ENCODE data around the gene SMAD6.

SMAD6 gene

DNA sequence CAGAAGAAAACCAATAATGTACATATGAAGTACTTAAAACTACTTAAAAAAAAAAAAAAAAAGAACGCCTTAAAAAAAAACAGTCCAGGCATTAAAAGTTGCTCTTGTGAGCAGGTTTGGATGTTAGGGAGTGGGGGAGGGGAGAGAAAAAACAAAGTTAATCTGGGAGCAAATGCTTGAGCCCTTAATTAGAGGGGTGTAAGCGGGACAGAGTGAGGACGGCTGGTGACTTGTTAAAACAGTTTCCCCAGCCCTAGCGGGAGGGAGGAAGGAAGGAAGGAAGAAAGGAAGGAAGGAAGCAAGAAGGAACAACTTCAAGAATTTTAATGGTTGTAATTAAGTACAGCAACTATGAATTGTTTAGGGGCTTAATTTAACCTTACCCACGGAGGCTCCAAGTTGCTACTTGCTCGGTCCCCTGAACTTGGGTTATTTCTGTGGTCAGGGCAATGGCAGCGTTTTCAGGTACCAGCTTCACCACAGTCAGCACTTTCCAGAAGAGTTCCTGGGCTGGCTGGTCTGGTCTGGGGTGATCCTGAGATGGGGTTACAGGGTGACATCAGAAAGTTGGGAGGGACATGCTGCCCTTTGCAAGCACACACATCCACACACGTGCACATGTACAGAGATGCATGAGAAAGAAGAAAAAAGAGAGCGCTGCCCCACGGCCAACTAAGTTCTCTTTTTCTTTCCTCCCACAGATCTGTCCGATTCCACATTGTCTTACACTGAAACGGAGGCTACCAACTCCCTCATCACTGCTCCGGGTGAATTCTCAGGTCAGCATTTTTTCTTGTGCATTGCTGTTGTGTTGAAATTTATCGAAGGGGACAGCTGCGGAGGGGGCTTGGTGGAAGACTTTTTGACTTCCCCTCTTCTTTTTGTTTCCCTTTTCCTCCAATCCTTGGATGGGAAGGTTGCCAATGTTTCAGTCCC lies 14.0 kb downstream of the SMAD6 start:
- no peak overlapping the region for H3K4me3 ChIP-seq (replicated peaks; ENCODE audit: low read depth, low read length)
- DNase-seq (ENCODE audit: low read depth), result no peak
- TF ChIP-seq, protein P1, sequence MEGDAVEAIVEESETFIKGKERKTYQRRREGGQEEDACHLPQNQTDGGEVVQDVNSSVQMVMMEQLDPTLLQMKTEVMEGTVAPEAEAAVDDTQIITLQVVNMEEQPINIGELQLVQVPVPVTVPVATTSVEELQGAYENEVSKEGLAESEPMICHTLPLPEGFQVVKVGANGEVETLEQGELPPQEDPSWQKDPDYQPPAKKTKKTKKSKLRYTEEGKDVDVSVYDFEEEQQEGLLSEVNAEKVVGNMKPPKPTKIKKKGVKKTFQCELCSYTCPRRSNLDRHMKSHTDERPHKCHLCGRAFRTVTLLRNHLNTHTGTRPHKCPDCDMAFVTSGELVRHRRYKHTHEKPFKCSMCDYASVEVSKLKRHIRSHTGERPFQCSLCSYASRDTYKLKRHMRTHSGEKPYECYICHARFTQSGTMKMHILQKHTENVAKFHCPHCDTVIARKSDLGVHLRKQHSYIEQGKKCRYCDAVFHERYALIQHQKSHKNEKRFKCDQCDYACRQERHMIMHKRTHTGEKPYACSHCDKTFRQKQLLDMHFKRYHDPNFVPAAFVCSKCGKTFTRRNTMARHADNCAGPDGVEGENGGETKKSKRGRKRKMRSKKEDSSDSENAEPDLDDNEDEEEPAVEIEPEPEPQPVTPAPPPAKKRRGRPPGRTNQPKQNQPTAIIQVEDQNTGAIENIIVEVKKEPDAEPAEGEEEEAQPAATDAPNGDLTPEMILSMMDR (IDR thresholded peaks at IDR 0.05; ENCODE audit: low read length, missing control alignments), result no peak

DNA sequence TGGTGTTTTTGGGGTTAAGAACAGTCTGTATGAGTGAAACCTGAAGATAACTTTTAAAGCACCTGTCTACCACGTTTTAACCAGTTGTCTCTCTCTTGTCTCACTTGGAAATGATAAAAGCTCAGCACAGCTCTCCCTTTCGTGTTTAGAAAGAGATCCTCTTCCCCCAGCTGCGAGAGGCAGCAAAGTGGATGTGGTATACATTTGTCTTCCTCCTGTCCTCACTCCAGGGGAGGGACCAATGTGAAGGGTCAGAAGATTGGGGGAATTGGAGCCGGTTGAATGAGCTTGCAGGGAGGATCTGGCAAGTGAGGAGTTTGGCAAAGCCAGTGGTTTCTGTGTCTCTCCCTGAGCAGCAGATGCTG lies 14.6 kb downstream of the SMAD6 start:
- no peak for DNase-seq (ENCODE audit: low read depth)
- TF ChIP-seq, protein P1 (IDR thresholded peaks at IDR 0.05; ENCODE audit: low read length, missing control alignments), result no peak

DNA sequence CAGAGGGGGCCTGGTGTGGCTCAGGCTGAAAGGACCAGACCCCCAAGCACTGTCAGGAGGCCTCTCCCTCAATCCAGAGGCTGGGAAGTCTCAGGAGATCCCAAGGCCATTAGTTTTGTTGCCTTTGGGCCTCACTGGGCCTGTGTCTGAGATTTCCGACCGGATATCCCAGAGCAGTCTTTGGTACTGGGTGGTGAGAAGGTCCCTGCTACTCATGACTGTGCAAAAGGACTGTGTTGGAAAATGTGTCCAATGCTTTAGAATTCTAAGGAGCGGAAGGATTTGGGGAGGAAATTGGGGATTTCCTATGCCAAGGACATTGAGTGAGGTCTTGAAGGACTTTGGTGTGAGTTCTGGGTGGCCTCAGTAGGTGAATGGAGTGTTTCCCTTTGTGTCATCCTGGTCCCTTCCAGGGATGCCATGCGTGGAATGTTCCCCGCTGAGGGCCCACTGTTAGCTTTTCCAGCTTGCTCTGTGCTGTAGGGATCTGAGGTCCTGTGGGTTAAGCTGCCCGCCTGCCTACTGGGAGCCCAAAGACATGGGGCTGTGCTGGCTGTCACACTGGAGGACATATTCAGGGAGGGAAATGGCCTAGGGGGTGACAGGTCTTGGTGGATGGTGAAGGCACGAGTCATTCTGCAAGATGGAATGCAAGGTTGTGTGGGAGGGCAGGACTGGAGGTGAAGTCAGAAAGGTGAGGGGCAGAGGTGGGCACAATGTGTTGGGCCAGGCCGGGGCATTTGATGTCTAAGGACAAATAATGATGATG lies 16.4 kb downstream of the SMAD6 start:
- H3K4me3 ChIP-seq (replicated peaks; ENCODE audit: low read depth, low read length), result no peak overlapping the region
- no peak for DNase-seq (ENCODE audit: low read depth)
- TF ChIP-seq, protein P1 (IDR thresholded peaks at IDR 0.05; ENCODE audit: low read length, missing control alignments), result no peak

More for the DNA sequence above, 14.6 kb downstream of the SMAD6 start:
- H3K4me3 ChIP-seq (replicated peaks; ENCODE audit: low read depth, low read length), result no peak overlapping the region

DNA sequence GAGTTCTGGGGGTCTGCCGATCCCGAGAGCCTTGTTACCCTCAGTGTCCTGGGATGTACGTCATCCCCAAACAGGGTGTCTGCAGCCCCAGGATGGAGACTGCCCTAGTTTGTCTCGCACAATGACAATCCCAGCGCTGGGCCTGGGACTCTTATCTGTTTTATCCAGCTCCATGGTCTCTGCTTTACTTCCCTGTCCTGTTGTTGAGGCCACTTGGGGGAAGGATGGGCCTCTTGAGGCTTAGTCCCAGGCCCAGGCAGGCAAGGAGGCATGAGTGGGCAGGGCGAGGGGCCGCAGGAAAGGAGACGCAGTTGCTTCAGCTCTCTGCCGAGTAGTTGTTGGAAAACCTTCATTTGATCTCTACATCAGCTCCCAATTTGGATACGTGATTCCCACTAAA lies 17.4 kb downstream of the SMAD6 start:
- DNase-seq (ENCODE audit: low read depth), result no peak
- TF ChIP-seq, protein P1 (IDR thresholded peaks at IDR 0.05; ENCODE audit: low read length, missing control alignments), result no peak
- no peak overlapping the region for H3K4me3 ChIP-seq (replicated peaks; ENCODE audit: low read depth, low read length)

DNA sequence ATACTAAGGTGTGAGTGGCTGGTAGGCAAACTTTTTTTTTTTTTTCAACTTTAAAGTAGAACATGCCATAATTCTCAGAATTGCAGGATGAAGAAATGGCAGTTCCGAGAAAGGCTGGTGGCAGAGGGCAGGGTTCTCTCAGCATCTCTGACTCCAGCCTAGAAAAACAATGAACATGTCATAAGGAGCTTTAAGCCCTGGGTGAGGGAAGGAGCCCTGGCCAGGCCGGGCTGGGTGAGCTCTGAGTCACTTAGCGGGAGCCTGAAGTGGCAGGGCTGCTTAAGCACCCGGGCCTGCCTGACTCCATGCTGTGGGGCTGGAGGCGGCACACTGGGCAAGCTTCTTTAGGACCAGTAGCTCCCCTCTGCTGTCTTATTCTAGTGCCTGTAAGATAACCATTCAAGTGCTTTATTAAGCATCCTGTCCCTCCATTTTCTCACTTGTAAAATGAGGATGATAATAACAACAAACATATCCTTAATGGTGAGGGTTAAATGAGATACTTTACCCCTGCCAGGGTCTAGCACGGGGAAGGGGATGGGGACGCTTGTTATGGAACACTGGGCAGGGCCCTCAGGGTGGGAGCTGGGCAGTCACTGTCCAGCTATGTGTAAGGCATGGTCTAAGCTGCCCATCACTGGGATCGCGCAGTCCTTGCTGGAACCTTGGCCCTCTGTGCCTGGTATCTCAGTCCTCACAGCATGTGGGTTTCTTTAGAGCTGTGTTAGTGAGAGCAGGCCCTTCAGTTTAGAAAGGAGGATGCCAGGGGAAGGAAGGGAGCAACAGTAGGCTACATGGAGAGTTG lies 18.4 kb downstream of the SMAD6 start:
- no peak overlapping the region for H3K4me3 ChIP-seq (replicated peaks; ENCODE audit: low read depth, low read length)
- TF ChIP-seq, protein P1 (IDR thresholded peaks at IDR 0.05; ENCODE audit: low read length, missing control alignments), result no peak
- DNase-seq (ENCODE audit: low read depth), result peak; percentile 78

DNA sequence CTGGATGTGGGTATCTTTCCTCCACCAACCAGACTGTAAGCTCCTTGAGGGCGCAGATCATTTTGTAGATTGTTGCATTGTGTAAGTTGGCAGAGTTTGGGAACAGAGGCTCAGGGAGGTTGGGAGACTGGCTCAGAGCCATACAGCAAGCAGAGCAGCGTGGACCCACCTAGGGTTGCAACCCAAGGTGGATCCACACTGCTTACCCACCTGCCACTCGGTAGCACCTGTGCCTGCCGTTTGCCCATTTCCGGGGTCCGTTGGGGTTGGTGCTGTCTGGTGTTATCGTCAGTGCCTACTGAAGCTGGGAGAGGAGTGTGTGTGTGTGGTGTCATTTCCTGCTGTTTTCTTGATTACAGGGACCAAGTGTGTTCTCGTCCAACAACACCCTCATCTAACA lies 19.0 kb downstream of the SMAD6 start:
- TF ChIP-seq, protein P1 (IDR thresholded peaks at IDR 0.05; ENCODE audit: low read length, missing control alignments), result no peak
- DNase-seq (ENCODE audit: low read depth), result no peak
- no peak overlapping the region for H3K4me3 ChIP-seq (replicated peaks; ENCODE audit: low read depth, low read length)

All from fibroblast of pulmonary artery (primary cell).